Gastrocnemius medialis (tissue), 4 donors: ENCODE data around the gene LRRC4.

Experiments
- POLR2A ChIP-seq, 2 donors: fragments of 450-650 bp; IDR thresholded peaks; one replicate each; pipeline ENCODE4 v1.6.1; 2017; ENCODE audit warnings: antibody characterized with exemption in 2 of 2, mild to moderate bottlenecking in 2 of 2, moderate library complexity in 2 of 2
- TF ChIP-seq, protein P1 (sequence below), 5 experiments: fragments of 450-650 bp in 3 of 5; fragments of 200-600 bp in 2 of 5; sonication (generic) in 2 of 5; IDR thresholded peaks in 4 of 5; conservative IDR thresholded peaks in 1 of 5; 1 replicate in 4 of 5; 2 replicates in 1 of 5; pipeline ENCODE4 v1.5.1; 2016 to 2019; ENCODE audit warnings: antibody characterized with exemption in 5 of 5, mild to moderate bottlenecking in 3 of 5, moderate library complexity in 3 of 5

DNA sequence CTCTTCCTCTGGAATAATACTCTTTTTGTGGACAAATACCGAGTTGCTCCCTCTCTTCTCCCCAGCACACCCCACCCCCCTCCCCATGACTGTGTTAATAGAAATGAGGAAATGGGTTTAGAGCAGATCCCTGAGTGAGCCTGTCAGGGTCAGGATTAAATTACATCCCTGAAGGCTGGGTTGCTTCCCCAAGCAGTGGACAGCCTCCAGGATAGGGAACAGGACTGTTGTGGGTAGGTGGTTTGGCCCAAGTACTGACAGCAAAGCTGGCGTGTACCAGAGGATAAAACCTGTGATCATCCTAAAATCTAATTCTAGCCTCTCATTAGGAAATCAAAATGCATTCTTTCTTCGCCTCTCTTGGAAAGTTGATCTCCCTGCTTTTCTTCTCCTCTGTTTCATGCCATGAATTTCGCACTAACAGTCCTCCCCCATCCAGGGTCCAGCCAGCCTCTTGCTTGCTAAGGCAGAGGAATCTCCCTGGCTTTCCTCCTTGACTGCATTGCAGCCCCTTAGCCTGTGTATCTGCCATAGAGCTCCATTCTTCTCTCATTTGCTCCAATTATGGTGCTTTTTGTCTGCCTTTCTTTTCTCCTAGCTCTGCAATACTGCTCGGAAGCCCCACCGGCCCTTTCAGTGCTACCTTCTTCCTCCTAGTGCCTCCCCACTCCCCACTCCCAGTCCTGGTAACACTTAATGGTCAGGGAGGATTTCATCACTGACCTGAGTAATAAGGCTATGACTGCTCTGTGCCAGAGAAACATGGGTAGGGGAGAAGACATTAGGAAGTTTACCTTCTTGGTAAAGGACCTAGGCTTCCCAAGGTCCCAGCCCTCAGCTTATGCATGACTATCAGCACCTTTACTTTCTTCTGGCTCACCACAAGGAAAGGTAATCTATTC lies 8.4 kb downstream of the LRRC4 start:
- TF ChIP-seq, protein P1, sequence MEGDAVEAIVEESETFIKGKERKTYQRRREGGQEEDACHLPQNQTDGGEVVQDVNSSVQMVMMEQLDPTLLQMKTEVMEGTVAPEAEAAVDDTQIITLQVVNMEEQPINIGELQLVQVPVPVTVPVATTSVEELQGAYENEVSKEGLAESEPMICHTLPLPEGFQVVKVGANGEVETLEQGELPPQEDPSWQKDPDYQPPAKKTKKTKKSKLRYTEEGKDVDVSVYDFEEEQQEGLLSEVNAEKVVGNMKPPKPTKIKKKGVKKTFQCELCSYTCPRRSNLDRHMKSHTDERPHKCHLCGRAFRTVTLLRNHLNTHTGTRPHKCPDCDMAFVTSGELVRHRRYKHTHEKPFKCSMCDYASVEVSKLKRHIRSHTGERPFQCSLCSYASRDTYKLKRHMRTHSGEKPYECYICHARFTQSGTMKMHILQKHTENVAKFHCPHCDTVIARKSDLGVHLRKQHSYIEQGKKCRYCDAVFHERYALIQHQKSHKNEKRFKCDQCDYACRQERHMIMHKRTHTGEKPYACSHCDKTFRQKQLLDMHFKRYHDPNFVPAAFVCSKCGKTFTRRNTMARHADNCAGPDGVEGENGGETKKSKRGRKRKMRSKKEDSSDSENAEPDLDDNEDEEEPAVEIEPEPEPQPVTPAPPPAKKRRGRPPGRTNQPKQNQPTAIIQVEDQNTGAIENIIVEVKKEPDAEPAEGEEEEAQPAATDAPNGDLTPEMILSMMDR (IDR thresholded peaks at IDR 0.05 in 4 of 5, conservative IDR thresholded peaks at IDR 0.05 in 1 of 5) = no peak
- no peak for TF ChIP-seq POLR2A (IDR thresholded peaks at IDR 0.05)
